Measurements from ENCODE around the gene COMMD1. TPM values are rescaled to one million over a fixed set of nuclear protein-coding genes. Genes with fewer than 3 reads are reported as not detected.

The COMMD1 gene
- total and polyA plus RNA-seq, 7 donors = 33.6 to 67.3 (median 49.1) TPM

GRCh38 chr2:61946666-61947065, 41.2 kb downstream of the COMMD1 start:
- ATAC-seq (no peak), DNase-seq (no peak)
- no peak for TF ChIP-seq CTCF (IDR thresholded peaks at IDR 0.05)
- Histone ChIP-seq H3K4me1 (no peaks in the 10 kb centered on the region), H3K27ac (no peak overlapping the region), H3K36me3 (ENCODE audit: insufficient read depth in 1 of 2, low read depth in 1 of 2) (no peaks in the 10 kb centered on the region), H3K27me3 (ENCODE audit: insufficient read depth in 3 of 3, low read length in 2 of 3) (no peaks in the 10 kb centered on the region), H3K4me3 (no peak overlapping the region), H3K9me3 (no peaks in the 10 kb centered on the region)
- intact Hi-C loops (cut with DNase I) = no loop called here
- WGBS, 3 donors = 80 to 85% (median 82%) methylated on average over 4 of the region's 4 CpGs

- H3K9me3 ChIP-seq = no peaks in the 10 kb centered on the region
- no peak overlapping the region for H3K4me3 ChIP-seq
- H3K36me3 ChIP-seq (ENCODE audit: insufficient read depth in 1 of 2, low read depth in 1 of 2) = no peaks in the 10 kb centered on the region
- H3K4me1 ChIP-seq = no peaks in the 10 kb centered on the region
- H3K27ac ChIP-seq = no peak overlapping the region
- TF ChIP-seq CTCF (IDR thresholded peaks at IDR 0.05) = no peak
- 78 to 83% (median 80%) methylated on average over 5 of the region's 5 CpGs for WGBS, 3 donors
- DNase-seq (no peak), ATAC-seq (no peak)
- intact Hi-C loops (cut with DNase I) = no loop called here
- H3K27me3 ChIP-seq (ENCODE audit: insufficient read depth in 3 of 3, low read length in 2 of 3) = no peaks in the 10 kb centered on the region
Measured at GRCh38 chr2:61948661-61949457, 43.4 kb downstream of the COMMD1 start.

- Histone ChIP-seq H3K4me3 (no peak overlapping the region), H3K4me1 (no peaks in the 10 kb centered on the region), H3K27ac (no peak overlapping the region), H3K27me3 (ENCODE audit: insufficient read depth in 3 of 3, low read length in 2 of 3) (no peaks in the 10 kb centered on the region), H3K9me3 (no peaks in the 10 kb centered on the region), H3K36me3 (ENCODE audit: insufficient read depth in 1 of 2, low read depth in 1 of 2) (no peaks in the 10 kb centered on the region)
- TF ChIP-seq CTCF (IDR thresholded peaks at IDR 0.05) = no peak
- WGBS, 3 donors = 76 to 83% (median 79%) methylated on average over 1 of the region's 1 CpG
- DNase-seq = no peak
- intact Hi-C loops (cut with DNase I) = no loop called here
- no peak for ATAC-seq
Measured at GRCh38 chr2:61949458-61949713, 43.9 kb downstream of the COMMD1 start.

GRCh38 chr2:61949714-61950560, 44.5 kb downstream of the COMMD1 start:
- H3K27me3 ChIP-seq (ENCODE audit: insufficient read depth in 3 of 3, low read length in 2 of 3) = no peaks in the 10 kb centered on the region
- ATAC-seq (no peak), DNase-seq (no peak)
- WGBS, 3 donors = 56 to 64% (median 61%) methylated on average over 6 of the region's 6 CpGs
- no peak overlapping the region for H3K4me3 ChIP-seq
- intact Hi-C loops (cut with DNase I) = no loop called here
- H3K4me1 ChIP-seq = no peaks in the 10 kb centered on the region
- no peaks in the 10 kb centered on the region for H3K36me3 ChIP-seq (ENCODE audit: insufficient read depth in 1 of 2, low read depth in 1 of 2)
- no peak overlapping the region for H3K27ac ChIP-seq
- TF ChIP-seq CTCF (IDR thresholded peaks at IDR 0.05) = no peak
- H3K9me3 ChIP-seq = no peaks in the 10 kb centered on the region

Measured in psoas muscle (tissue), 8 donors.